ENCODE data around the gene BAZ1B.

The BAZ1B gene

DNA sequence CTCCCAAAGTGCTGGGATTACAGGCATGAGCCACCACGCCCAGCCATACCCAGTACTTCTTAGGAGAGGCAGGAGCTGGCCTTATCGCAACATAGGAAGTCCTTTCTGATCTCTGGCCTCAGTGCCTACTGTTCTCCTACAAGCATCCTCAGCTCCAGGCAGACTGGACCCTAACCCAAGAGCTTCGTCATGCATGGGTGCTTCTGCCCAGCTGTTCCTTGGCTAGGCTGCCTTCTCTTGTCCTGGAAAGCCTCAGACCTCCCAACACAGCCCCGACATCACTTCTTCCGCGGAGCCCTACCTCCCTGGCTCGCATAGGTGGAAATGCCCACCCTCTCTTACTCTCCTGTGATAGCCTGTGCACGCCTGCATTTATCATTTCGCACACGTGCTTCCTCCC, 19.6 kb upstream of the BAZ1B start (continued):
- TF ChIP-seq, protein P1, sequence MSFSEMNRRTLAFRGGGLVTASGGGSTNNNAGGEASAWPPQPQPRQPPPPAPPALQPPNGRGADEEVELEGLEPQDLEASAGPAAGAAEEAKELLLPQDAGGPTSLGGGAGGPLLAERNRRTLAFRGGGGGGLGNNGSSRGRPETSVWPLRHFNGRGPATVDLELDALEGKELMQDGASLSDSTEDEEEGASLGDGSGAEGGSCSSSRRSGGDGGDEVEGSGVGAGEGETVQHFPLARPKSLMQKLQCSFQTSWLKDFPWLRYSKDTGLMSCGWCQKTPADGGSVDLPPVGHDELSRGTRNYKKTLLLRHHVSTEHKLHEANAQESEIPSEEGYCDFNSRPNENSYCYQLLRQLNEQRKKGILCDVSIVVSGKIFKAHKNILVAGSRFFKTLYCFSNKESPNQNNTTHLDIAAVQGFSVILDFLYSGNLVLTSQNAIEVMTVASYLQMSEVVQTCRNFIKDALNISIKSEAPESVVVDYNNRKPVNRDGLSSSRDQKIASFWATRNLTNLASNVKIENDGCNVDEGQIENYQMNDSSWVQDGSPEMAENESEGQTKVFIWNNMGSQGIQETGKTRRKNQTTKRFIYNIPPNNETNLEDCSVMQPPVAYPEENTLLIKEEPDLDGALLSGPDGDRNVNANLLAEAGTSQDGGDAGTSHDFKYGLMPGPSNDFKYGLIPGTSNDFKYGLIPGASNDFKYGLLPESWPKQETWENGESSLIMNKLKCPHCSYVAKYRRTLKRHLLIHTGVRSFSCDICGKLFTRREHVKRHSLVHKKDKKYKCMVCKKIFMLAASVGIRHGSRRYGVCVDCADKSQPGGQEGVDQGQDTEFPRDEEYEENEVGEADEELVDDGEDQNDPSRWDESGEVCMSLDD (tag by site-specific recombination; IDR thresholded peaks at IDR 0.05) = no peak
- TF ChIP-seq ZNF830 (tag by site-specific recombination; IDR thresholded peaks at IDR 0.05; ENCODE audit: low read depth) (no peak), ZNF112 (tag by site-specific recombination; IDR thresholded peaks at IDR 0.05) (no peak), ZBTB20 (tag by site-specific recombination; IDR thresholded peaks at IDR 0.05) (no peak), ZNF16 (tag by site-specific recombination; IDR thresholded peaks at IDR 0.05; ENCODE audit: low read depth) (no peak), ZNF626 (tag by site-specific recombination; IDR thresholded peaks at IDR 0.05) (no peak)
- TF ChIP-seq, protein P2, sequence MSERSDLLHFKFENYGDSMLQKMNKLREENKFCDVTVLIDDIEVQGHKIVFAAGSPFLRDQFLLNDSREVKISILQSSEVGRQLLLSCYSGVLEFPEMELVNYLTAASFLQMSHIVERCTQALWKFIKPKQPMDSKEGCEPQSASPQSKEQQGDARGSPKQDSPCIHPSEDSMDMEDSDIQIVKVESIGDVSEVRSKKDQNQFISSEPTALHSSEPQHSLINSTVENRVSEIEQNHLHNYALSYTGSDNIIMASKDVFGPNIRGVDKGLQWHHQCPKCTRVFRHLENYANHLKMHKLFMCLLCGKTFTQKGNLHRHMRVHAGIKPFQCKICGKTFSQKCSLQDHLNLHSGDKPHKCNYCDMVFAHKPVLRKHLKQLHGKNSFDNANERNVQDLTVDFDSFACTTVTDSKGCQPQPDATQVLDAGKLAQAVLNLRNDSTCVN (tag by site-specific recombination; optimal IDR thresholded peaks at IDR 0.05) = no peak
- TF ChIP-seq, protein P3, sequence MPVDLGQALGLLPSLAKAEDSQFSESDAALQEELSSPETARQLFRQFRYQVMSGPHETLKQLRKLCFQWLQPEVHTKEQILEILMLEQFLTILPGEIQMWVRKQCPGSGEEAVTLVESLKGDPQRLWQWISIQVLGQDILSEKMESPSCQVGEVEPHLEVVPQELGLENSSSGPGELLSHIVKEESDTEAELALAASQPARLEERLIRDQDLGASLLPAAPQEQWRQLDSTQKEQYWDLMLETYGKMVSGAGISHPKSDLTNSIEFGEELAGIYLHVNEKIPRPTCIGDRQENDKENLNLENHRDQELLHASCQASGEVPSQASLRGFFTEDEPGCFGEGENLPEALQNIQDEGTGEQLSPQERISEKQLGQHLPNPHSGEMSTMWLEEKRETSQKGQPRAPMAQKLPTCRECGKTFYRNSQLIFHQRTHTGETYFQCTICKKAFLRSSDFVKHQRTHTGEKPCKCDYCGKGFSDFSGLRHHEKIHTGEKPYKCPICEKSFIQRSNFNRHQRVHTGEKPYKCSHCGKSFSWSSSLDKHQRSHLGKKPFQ (tag by site-specific recombination; IDR thresholded peaks at IDR 0.05) = no peak
- TF ChIP-seq, protein P4, sequence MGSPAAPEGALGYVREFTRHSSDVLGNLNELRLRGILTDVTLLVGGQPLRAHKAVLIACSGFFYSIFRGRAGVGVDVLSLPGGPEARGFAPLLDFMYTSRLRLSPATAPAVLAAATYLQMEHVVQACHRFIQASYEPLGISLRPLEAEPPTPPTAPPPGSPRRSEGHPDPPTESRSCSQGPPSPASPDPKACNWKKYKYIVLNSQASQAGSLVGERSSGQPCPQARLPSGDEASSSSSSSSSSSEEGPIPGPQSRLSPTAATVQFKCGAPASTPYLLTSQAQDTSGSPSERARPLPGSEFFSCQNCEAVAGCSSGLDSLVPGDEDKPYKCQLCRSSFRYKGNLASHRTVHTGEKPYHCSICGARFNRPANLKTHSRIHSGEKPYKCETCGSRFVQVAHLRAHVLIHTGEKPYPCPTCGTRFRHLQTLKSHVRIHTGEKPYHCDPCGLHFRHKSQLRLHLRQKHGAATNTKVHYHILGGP (tag by site-specific recombination; IDR thresholded peaks at IDR 0.05) = no peak

DNA sequence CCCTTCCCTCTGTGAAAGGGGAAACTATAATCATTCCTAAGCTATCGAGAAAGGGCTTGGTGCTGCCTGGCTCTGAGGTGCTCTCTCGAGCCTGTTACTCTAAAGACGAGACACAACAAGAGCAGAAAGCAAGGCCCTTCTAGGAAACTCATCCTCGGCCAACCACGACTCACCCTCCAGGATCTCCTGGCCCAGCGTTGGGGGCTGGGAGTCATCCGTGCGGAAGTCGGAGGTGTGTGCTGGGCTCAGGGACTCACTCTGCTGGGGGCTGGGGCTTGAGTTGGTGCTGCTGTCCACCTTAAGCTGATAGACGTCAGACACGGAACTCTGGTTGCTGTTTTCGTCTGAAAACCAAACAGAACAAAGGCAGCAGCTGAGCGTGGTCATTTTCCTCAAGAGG, 17.6 kb upstream of the BAZ1B start:
- Histone ChIP-seq H3K4me1 (ENCODE audit: control insufficient read depth, insufficient read depth, low read length) (no peaks in the 10 kb centered on the region), H3K36me3 (ENCODE audit: control insufficient read depth in 2 of 2, insufficient read depth in 1 of 2, low read length in 2 of 2) (peaks cover 15 to 55% of the 10 kb centered on the region in 2 experiments), H3K9me3 (ENCODE audit: control insufficient read depth, insufficient read depth, low read depth, low read length) (no peaks in the 10 kb centered on the region), H3K4me3 (ENCODE audit: low read depth, low read length) (no peak overlapping the region), H3K27ac (ENCODE audit: extremely low read depth, low read depth, low read length) (no peak overlapping the region)
- ChIA-PET POLR2A (interaction anchor here (0.6 to 2.7 kb wide), 2 partner anchors 12 to 17 kb away, joined by 3 to 9 read pairs; partner anchors contain the start of gene BAZ1B), CTCF (interaction anchor here (0.7 kb wide), 1 partner anchor 135 kb away, joined by 3 read pairs; no protein-coding TSS in a partner anchor)
- TF ChIP-seq PRDM1 (tag by site-specific recombination; IDR thresholded peaks at IDR 0.05) (no peak), ZNF785 (tag by site-specific recombination; IDR thresholded peaks at IDR 0.05) (no peak), ZNF404 (tag by site-specific recombination; IDR thresholded peaks at IDR 0.05) (no peak), SP3 (tag by site-specific recombination; IDR thresholded peaks at IDR 0.05) (no peak), ZNF121 (tag by site-specific recombination; IDR thresholded peaks at IDR 0.05) (no peak), ZNF776 (tag by site-specific recombination; IDR thresholded peaks at IDR 0.05; ENCODE audit: borderline replicate concordance) (no peak), ZNF654 (tag by site-specific recombination; IDR thresholded peaks at IDR 0.05; ENCODE audit: low read depth) (no peak), ZNF394 (tag by site-specific recombination; IDR thresholded peaks at IDR 0.05; ENCODE audit: borderline replicate concordance) (no peak), FEZF1 (tag by site-specific recombination; IDR thresholded peaks at IDR 0.05) (no peak), ZNF292 (tag by site-specific recombination; IDR thresholded peaks at IDR 0.05; ENCODE audit: borderline replicate concordance, low read depth) (no peak), ZBTB48 (tag by site-specific recombination; IDR thresholded peaks at IDR 0.05) (no peak), MZF1 (tag by site-specific recombination; IDR thresholded peaks at IDR 0.05; ENCODE audit: borderline replicate concordance) (no peak), ZNF133 (tag by site-specific recombination; IDR thresholded peaks at IDR 0.05) (no peak), ZFP37 (tag by site-specific recombination; IDR thresholded peaks at IDR 0.05) (no peak), ZNF626 (tag by site-specific recombination; IDR thresholded peaks at IDR 0.05) (no peak), ZNF548 (tag by site-specific recombination; IDR thresholded peaks at IDR 0.05) (no peak)
- TF ChIP-seq, protein P5, sequence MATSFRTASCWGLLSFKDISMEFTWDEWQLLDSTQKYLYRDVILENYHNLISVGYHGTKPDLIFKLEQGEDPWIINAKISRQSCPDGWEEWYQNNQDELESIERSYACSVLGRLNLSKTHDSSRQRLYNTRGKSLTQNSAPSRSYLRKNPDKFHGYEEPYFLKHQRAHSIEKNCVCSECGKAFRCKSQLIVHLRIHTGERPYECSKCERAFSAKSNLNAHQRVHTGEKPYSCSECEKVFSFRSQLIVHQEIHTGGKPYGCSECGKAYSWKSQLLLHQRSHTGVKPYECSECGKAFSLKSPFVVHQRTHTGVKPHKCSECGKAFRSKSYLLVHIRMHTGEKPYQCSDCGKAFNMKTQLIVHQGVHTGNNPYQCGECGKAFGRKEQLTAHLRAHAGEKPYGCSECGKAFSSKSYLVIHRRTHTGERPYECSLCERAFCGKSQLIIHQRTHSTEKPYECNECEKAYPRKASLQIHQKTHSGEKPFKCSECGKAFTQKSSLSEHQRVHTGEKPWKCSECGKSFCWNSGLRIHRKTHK (tag by site-specific recombination; IDR thresholded peaks at IDR 0.05) = no peak
- TF ChIP-seq, protein P6, sequence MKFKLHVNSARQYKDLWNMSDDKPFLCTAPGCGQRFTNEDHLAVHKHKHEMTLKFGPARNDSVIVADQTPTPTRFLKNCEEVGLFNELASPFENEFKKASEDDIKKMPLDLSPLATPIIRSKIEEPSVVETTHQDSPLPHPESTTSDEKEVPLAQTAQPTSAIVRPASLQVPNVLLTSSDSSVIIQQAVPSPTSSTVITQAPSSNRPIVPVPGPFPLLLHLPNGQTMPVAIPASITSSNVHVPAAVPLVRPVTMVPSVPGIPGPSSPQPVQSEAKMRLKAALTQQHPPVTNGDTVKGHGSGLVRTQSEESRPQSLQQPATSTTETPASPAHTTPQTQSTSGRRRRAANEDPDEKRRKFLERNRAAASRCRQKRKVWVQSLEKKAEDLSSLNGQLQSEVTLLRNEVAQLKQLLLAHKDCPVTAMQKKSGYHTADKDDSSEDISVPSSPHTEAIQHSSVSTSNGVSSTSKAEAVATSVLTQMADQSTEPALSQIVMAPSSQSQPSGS (tag by site-specific recombination; IDR thresholded peaks at IDR 0.05; ENCODE audit: low read depth) = no peak

All from HEK293 (cell line).